C4-2B (cell line): Measurements from ENCODE around the gene ZZZ3.
"Not testable (repeated sequence)": the region's sequence is repeated elsewhere in the genome, so short reads cannot be mapped to it uniquely, and the experiment has no call there.

Source experiments
- H3K27ac ChIP-seq: fragments of 450-650 bp; 2 replicates; pipeline ENCODE4 v1.5.1; 2017
- ZFX ChIP-seq: fragments of 450-650 bp; IDR thresholded peaks from 2 replicates; pipeline ENCODE4 v1.6.1; 2017
- TF ChIP-seq, protein P1 (sequence below): fragments of 450-650 bp; conservative IDR thresholded peaks from 2 replicates; pipeline ENCODE4 v1.5.1; 2017; ENCODE audit warnings: mild to moderate bottlenecking

ZZZ3 gene

DNA sequence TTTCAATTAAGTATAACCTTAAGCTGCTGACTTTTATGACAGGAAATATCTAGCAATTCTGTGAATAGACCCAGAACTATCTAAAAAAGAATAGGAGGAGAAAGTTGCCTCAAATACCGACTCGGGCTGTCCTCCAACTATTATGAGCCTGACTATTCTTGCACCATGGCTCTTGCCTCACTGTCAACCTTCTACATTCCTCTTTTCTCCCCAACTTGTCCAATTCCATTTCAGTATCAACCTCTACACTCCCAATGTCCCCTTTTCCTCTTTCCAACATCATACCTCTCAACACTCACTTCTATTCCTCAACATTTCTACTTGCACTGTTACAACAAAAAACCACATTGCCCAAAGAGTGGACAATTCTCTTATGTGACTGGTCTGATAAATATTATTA, 2.3 kb downstream of the ZZZ3 start:
- TF ChIP-seq ZFX, result no peak
- TF ChIP-seq, protein P1, sequence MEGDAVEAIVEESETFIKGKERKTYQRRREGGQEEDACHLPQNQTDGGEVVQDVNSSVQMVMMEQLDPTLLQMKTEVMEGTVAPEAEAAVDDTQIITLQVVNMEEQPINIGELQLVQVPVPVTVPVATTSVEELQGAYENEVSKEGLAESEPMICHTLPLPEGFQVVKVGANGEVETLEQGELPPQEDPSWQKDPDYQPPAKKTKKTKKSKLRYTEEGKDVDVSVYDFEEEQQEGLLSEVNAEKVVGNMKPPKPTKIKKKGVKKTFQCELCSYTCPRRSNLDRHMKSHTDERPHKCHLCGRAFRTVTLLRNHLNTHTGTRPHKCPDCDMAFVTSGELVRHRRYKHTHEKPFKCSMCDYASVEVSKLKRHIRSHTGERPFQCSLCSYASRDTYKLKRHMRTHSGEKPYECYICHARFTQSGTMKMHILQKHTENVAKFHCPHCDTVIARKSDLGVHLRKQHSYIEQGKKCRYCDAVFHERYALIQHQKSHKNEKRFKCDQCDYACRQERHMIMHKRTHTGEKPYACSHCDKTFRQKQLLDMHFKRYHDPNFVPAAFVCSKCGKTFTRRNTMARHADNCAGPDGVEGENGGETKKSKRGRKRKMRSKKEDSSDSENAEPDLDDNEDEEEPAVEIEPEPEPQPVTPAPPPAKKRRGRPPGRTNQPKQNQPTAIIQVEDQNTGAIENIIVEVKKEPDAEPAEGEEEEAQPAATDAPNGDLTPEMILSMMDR, result no peak
- no peak overlapping the region for H3K27ac ChIP-seq

DNA sequence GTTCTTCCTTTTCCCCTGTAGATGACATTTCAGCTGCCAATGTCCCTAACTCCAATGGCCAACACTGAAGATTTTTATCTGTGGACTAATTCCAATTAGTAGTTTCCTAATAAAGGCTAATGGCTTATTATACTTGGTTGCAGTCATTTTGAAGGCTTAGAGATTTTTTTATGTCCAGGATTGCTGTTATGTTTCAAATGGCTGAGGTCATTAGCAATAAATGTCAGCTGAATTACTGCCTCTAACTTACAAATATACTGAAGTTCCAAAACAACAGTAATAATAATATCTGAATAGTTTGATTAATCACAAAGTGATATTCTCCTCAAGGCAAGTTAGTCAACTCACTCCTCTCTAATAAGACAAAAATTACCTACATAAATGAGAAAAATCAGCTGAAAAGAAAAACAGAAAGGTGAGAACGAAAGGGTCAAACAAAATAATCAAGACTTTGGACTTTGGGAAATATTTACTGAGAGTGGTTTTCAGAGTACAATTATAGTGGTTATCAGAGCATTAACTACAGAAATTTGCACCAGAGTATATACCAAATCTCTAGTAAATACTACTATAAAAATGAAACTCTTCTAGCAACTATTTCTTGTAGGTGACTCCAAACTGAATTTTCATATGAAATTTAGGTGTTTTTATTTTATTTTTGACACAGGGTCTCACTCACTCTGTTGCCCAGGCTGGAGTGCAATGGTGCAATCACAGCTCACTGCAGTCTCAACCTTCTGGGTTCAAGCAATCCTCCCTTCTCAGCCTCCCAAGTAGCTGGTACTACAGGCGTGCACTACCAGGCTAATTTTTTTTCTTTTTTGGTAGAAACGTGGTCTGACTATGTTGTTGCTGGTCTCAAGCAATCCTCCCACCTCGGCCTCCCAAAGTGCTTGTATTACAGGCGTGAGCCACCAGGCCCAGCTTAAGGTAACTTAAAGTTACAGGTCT, 3.5 kb downstream of the ZZZ3 start:
- H3K27ac ChIP-seq, result no peak overlapping the region
- TF ChIP-seq, protein P1, result no peak
- no peak for TF ChIP-seq ZFX

DNA sequence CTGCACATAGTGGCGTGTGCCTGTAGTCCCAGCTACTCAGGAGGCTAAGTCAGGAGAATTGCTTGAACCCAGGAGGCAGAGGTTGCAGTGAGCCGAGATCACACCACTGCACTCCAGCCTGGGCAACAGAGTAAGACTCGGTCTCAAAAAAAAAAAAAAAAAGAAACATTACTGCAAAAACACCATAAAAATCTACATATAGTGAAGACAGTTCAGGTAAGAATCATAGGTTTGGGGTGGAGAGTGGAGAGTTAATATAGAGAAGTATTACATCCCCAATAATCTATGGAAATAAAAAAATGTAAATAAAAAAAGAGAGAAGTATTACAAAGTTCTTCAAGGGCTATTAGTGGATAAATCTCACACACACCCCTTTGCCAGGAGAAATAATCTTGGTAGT, 7.7 kb downstream of the ZZZ3 start:
- not testable (repeated sequence) for H3K27ac ChIP-seq

DNA sequence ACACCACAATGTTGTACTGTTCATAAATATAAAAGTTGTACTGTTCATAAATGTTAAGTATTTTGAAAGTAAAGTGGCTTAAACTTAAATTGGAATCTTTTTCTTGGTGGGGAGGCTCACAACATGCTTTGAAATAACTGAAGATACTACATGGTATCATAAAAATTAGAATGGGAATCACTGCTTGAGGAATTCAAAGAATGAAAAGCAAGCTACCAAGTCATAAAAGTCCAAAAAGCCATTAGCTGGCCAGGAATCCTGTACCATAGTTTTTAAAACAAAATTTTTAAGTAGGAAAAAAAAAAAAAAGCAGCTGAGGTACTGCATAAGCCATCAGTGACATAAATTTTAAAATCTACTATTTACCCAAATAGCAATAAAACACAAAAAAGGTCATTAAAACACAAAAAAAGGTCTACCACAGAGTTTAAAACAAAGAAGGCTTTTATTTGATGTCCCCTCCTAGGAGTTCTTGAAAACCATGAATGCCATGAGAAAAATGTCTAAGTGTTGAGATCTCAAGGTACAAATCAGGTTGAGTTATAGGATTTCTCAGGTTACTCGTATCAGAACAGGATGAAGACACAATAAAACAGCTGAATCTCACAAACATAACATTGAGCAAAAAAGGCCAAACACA, 8.6 kb downstream of the ZZZ3 start:
- TF ChIP-seq, protein P1, result no peak
- TF ChIP-seq ZFX, result no peak
- H3K27ac ChIP-seq, result no peak overlapping the region

DNA sequence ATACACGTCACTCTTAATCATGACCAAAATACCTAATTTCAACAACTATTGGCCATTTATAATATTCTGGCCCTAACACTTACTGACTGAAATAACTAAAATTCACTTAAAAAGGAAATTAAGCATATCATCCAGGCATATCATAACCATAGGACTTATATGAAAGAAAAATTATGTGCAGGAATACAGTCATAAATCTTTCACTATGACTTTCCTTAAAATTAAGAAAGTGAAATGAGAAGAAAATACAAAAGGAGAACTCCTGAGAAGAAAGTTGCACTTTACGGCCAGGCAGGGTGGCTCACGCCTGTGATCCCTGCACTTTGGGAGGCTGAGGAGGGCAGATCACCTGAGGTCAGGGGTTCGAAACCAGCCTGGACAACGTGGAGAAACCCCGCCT, 9.4 kb downstream of the ZZZ3 start:
- TF ChIP-seq ZFX, result no peak
- TF ChIP-seq, protein P1, result no peak
- H3K27ac ChIP-seq, result no peak overlapping the region

DNA sequence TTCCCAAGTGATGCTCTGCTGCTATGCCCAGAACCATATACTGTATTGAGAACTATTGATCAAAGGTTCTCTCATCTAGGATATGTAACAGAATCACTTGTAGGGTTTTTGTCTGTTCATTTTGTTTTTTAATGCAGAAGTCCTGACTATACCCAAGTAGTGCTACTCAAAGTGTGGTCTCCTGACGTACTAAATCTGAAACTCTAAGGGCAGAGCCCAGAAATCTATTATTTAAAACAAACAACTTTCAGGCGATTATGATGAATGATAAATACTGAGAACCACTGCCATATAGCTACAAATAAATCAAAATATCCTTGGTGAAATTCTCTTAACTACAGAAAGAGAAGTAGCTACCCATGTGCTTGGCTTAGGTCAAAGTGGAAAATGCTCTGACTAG, 10.1 kb downstream of the ZZZ3 start:
- TF ChIP-seq ZFX, result no peak
- TF ChIP-seq, protein P1, result no peak

DNA sequence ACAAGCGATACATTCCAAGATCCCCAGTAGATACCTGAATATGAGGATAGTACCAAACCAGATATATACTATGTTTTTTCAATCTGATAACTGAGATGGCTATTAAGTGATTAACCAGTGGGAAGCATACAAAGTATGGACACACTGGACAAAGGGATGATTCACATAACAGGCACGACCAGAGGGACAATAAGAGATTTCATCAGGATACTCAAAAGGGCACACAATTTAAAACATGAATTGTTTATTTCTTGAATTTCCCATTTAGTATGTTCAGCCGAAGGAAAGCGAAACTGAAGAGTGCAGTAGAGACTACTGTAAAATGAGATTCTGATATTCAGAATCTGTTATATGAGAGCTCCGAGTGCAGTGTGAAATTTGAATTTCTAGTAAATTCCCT, 10.6 kb downstream of the ZZZ3 start:
- TF ChIP-seq, protein P1, result no peak
- TF ChIP-seq ZFX, result no peak
- no peak overlapping the region for H3K27ac ChIP-seq

More for the DNA sequence above, 10.1 kb downstream of the ZZZ3 start:
- no peak overlapping the region for H3K27ac ChIP-seq
